ENCODE measurements around the gene CCDC93. TPM values are rescaled to one million over a fixed set of nuclear protein-coding genes. Genes with fewer than 3 reads are reported as not detected.
A peak's percentile ranks its signal among the peaks of the same experiment; 100 is the strongest.

The CCDC93 gene
- total and polyA plus RNA-seq, 2 donors from 2014 or later: 6.7 to 36.3 TPM

- Histone ChIP-seq H3K9me3 (ENCODE audit: control insufficient read depth in 2 of 3, insufficient read depth in 1 of 3, low read length in 3 of 3) (no peaks in the 10 kb centered on the region), H3K4me3 (ENCODE audit: low read length in 3 of 3) (no peak overlapping the region), H3K27me3 (ENCODE audit: control insufficient read depth, insufficient read depth, low read length) (no peaks in the 10 kb centered on the region), H3K27ac (ENCODE audit: low read depth in 2 of 2, low read length in 2 of 2) (no peak overlapping the region), H3K36me3 (ENCODE audit: control insufficient read depth in 2 of 3, insufficient read depth in 3 of 3, low read length in 3 of 3) (peaks cover 6 to 47% (median 22%) of the 10 kb centered on the region in 3 donors), H3K9ac (ENCODE audit: low read length in 3 of 3) (no peak overlapping the region), H3K4me1 (ENCODE audit: control insufficient read depth in 2 of 3, insufficient read depth in 2 of 3, low read depth in 1 of 3, low read length in 3 of 3) (peaks cover 0 to 5% (median 5%) of the 10 kb centered on the region in 3 donors)
- FAIRE-seq: no peak
- intact Hi-C loops (cut with DNase I): no loop called here
- no peak for DNase-seq
- no peak for TF ChIP-seq CTCF (IDR thresholded peaks at IDR 0.05; ENCODE audit: borderline replicate concordance, extremely low read depth, insufficient read depth)
Observed at GRCh38 chr2:117918608-117919007, 95.3 kb downstream of the CCDC93 start.

- H3K36me3 ChIP-seq (ENCODE audit: control insufficient read depth in 2 of 3, insufficient read depth in 3 of 3, low read length in 3 of 3): peaks cover 6 to 39% (median 22%) of the 10 kb centered on the region in 3 donors
- H3K4me3 ChIP-seq (ENCODE audit: low read length in 3 of 3): no peak overlapping the region
- H3K27me3 ChIP-seq (ENCODE audit: control insufficient read depth, insufficient read depth, low read length): no peaks in the 10 kb centered on the region
- peaks cover 0 to 3% (median 3%) of the 10 kb centered on the region in 3 donors for H3K9me3 ChIP-seq (ENCODE audit: control insufficient read depth in 2 of 3, insufficient read depth in 1 of 3, low read length in 3 of 3)
- TF ChIP-seq CTCF (IDR thresholded peaks at IDR 0.05; ENCODE audit: borderline replicate concordance, extremely low read depth, insufficient read depth): peak; percentile 45
- no peak for FAIRE-seq
- DNase-seq: peak in 2 of 5 donors; percentile 21 to 31
- H3K27ac ChIP-seq (ENCODE audit: low read depth in 2 of 2, low read length in 2 of 2): peak overlapping the region; percentile 13 to 73
- intact Hi-C loops (cut with DNase I): no loop called here
- H3K9ac ChIP-seq (ENCODE audit: low read length in 3 of 3): no peak overlapping the region
- peaks cover 0 to 5% (median 5%) of the 10 kb centered on the region in 3 donors for H3K4me1 ChIP-seq (ENCODE audit: control insufficient read depth in 2 of 3, insufficient read depth in 2 of 3, low read depth in 1 of 3, low read length in 3 of 3)
Observed at GRCh38 chr2:117917223-117917917, 96.5 kb downstream of the CCDC93 start.

GRCh38 chr2:117902933-117903332, 110.9 kb downstream of the CCDC93 start:
- Histone ChIP-seq H3K36me3 (ENCODE audit: control insufficient read depth in 2 of 3, insufficient read depth in 3 of 3, low read length in 3 of 3) (no peaks in the 10 kb centered on the region), H3K9me3 (ENCODE audit: control insufficient read depth in 2 of 3, insufficient read depth in 1 of 3, low read length in 3 of 3) (no peaks in the 10 kb centered on the region), H3K4me3 (ENCODE audit: low read length in 3 of 3) (no peak overlapping the region), H3K4me1 (ENCODE audit: control insufficient read depth in 2 of 3, insufficient read depth in 2 of 3, low read depth in 1 of 3, low read length in 3 of 3) (no peaks in the 10 kb centered on the region), H3K27ac (ENCODE audit: low read depth in 2 of 2, low read length in 2 of 2) (no peak overlapping the region), H3K27me3 (ENCODE audit: control insufficient read depth, insufficient read depth, low read length) (no peaks in the 10 kb centered on the region), H3K9ac (ENCODE audit: low read length in 3 of 3) (no peak overlapping the region)
- FAIRE-seq (no peak), DNase-seq (no peak)
- intact Hi-C loops (cut with DNase I): no loop called here
- TF ChIP-seq CTCF (IDR thresholded peaks at IDR 0.05; ENCODE audit: borderline replicate concordance, extremely low read depth, insufficient read depth): no peak

Measured in kidney (tissue), 14 donors.